Measurements from ENCODE around the gene IL7R. TPM values are rescaled to one million over a fixed set of nuclear protein-coding genes. Genes with fewer than 3 reads are reported as not detected.

IL7R gene
- total RNA-seq, 1 experiment from 2014 or later, result not detected

- no peaks in the 10 kb centered on the region for H3K9me3 ChIP-seq
- DNase-seq, result no peak
- peaks cover 7% of the 10 kb centered on the region for H3K27me3 Mint-ChIP-seq (ENCODE audit: insufficient read depth, unreplicated experiment)
- intact Hi-C loops (cut with micrococcal nuclease; ENCODE audit: unreplicated experiment), result no loop called here
- H3K36me3 Mint-ChIP-seq (ENCODE audit: insufficient read depth, unreplicated experiment), result no peaks in the 10 kb centered on the region
- no peaks in the 10 kb centered on the region; the same call in 1 of the 2 replicates for H3K27me3 ChIP-seq (replicated peaks; ENCODE audit: control insufficient read depth, insufficient read depth, low read length)
- BruUV-seq (replicated peaks), result no TSS peak
- no peak overlapping the region for H3K27ac Mint-ChIP-seq (ENCODE audit: unreplicated experiment)
- peaks cover 2% of the 10 kb centered on the region for H3K9me3 Mint-ChIP-seq (ENCODE audit: unreplicated experiment)
- H3K4me1 ChIP-seq, result no peaks in the 10 kb centered on the region
- H3K36me3 ChIP-seq (ENCODE audit: control insufficient read depth, insufficient read depth, low read length), result no peaks in the 10 kb centered on the region
- no peak overlapping the region for H3K4me3 ChIP-seq (ENCODE audit: low read depth, low read length)
- POLR2A ChIA-PET, result no interaction called here
- TF ChIP-seq CTCF (IDR thresholded peaks at IDR 0.05; ENCODE audit: insufficient read depth in 1 of 2, low read depth in 1 of 2, low read length in 1 of 2, severe bottlenecking in 1 of 2, unreplicated experiment in 1 of 2), result no peak
- CTCF ChIA-PET, result interaction anchor here (0.6 kb wide), 1 partner anchor 606 kb away, joined by 5 read pairs; no protein-coding TSS in a partner anchor
- no peaks in the 10 kb centered on the region for H3K4me1 Mint-ChIP-seq (ENCODE audit: low read depth, unreplicated experiment)
- H3K4me3 Mint-ChIP-seq (ENCODE audit: unreplicated experiment), result no peak overlapping the region
These were observed 30.6 kb upstream of the IL7R start for GRCh38 chr5:35826056-35826455.

GRCh38 chr5:35826554-35826953, 30.1 kb upstream of the IL7R start:
- POLR2A ChIA-PET, result no interaction called here

GRCh38 chr5:35828082-35828598, 28.6 kb upstream of the IL7R start:
- no peaks in the 10 kb centered on the region for H3K36me3 Mint-ChIP-seq (ENCODE audit: insufficient read depth, unreplicated experiment)
- no peak for DNase-seq
- no TSS peak for BruUV-seq (replicated peaks)
- H3K4me1 Mint-ChIP-seq (ENCODE audit: low read depth, unreplicated experiment), result no peaks in the 10 kb centered on the region
- no peak overlapping the region for H3K4me3 Mint-ChIP-seq (ENCODE audit: unreplicated experiment)
- peaks cover 7% of the 10 kb centered on the region for H3K27me3 Mint-ChIP-seq (ENCODE audit: insufficient read depth, unreplicated experiment)
- Histone ChIP-seq H3K36me3 (ENCODE audit: control insufficient read depth, insufficient read depth, low read length) (no peaks in the 10 kb centered on the region), H3K4me1 (no peaks in the 10 kb centered on the region), H3K4me3 (ENCODE audit: low read depth, low read length) (no peak overlapping the region), H3K9me3 (no peaks in the 10 kb centered on the region), H3K27me3 (replicated peaks; ENCODE audit: control insufficient read depth, insufficient read depth, low read length) (no peaks in the 10 kb centered on the region; the same call in 1 of the 2 replicates)
- TF ChIP-seq CTCF (IDR thresholded peaks at IDR 0.05; ENCODE audit: insufficient read depth in 1 of 2, low read depth in 1 of 2, low read length in 1 of 2, severe bottlenecking in 1 of 2, unreplicated experiment in 1 of 2), result no peak
- ChIA-PET POLR2A (no interaction called here), CTCF (no interaction called here)
- intact Hi-C loops (cut with micrococcal nuclease; ENCODE audit: unreplicated experiment), result no loop called here
- H3K9me3 Mint-ChIP-seq (ENCODE audit: unreplicated experiment), result no peaks in the 10 kb centered on the region
- no peak overlapping the region for H3K27ac Mint-ChIP-seq (ENCODE audit: unreplicated experiment)

More at GRCh38 chr5:35826554-35826953, 30.1 kb upstream of the IL7R start:
- BruUV-seq (replicated peaks), result no TSS peak
- CTCF ChIA-PET, result interaction anchor here (0.6 kb wide), 1 partner anchor 864 kb away, joined by 3 read pairs; no protein-coding TSS in a partner anchor
- Mint-ChIP-seq H3K27ac (ENCODE audit: unreplicated experiment) (no peak overlapping the region), H3K27me3 (ENCODE audit: insufficient read depth, unreplicated experiment) (peaks cover 7% of the 10 kb centered on the region), H3K9me3 (ENCODE audit: unreplicated experiment) (no peaks in the 10 kb centered on the region), H3K4me3 (ENCODE audit: unreplicated experiment) (no peak overlapping the region), H3K36me3 (ENCODE audit: insufficient read depth, unreplicated experiment) (no peaks in the 10 kb centered on the region), H3K4me1 (ENCODE audit: low read depth, unreplicated experiment) (no peaks in the 10 kb centered on the region)
- intact Hi-C loops (cut with micrococcal nuclease; ENCODE audit: unreplicated experiment), result no loop called here
- Histone ChIP-seq H3K36me3 (ENCODE audit: control insufficient read depth, insufficient read depth, low read length) (no peaks in the 10 kb centered on the region), H3K27me3 (replicated peaks; ENCODE audit: control insufficient read depth, insufficient read depth, low read length) (no peaks in the 10 kb centered on the region; the same call in 1 of the 2 replicates), H3K4me1 (no peaks in the 10 kb centered on the region), H3K4me3 (ENCODE audit: low read depth, low read length) (no peak overlapping the region), H3K9me3 (no peaks in the 10 kb centered on the region)
- DNase-seq, result no peak
- no peak for TF ChIP-seq CTCF (IDR thresholded peaks at IDR 0.05; ENCODE audit: insufficient read depth in 1 of 2, low read depth in 1 of 2, low read length in 1 of 2, severe bottlenecking in 1 of 2, unreplicated experiment in 1 of 2)

Measured in Caco-2 (cell line).